Stimulated activated CD8-positive, alpha-beta memory T cell treated with anti-CD3 and anti-CD28 coated beads, Interleukin-4, amount 100 ng/mL, for 1 hour (primary cell): Measurements from ENCODE around the gene ZNF560.

Source experiments
- DNase-seq, 2 donors: peaks; one replicate each; pipeline ENCODE4 v3.0.0-alpha.2; 2020; ENCODE audit warnings: low read depth in 2 of 2, low spot score in 1 of 2

ZNF560 gene

GRCh38 chr19:9436358-9436757, 62.1 kb downstream of the ZNF560 start:
- DNase-seq: no peak

DNA sequence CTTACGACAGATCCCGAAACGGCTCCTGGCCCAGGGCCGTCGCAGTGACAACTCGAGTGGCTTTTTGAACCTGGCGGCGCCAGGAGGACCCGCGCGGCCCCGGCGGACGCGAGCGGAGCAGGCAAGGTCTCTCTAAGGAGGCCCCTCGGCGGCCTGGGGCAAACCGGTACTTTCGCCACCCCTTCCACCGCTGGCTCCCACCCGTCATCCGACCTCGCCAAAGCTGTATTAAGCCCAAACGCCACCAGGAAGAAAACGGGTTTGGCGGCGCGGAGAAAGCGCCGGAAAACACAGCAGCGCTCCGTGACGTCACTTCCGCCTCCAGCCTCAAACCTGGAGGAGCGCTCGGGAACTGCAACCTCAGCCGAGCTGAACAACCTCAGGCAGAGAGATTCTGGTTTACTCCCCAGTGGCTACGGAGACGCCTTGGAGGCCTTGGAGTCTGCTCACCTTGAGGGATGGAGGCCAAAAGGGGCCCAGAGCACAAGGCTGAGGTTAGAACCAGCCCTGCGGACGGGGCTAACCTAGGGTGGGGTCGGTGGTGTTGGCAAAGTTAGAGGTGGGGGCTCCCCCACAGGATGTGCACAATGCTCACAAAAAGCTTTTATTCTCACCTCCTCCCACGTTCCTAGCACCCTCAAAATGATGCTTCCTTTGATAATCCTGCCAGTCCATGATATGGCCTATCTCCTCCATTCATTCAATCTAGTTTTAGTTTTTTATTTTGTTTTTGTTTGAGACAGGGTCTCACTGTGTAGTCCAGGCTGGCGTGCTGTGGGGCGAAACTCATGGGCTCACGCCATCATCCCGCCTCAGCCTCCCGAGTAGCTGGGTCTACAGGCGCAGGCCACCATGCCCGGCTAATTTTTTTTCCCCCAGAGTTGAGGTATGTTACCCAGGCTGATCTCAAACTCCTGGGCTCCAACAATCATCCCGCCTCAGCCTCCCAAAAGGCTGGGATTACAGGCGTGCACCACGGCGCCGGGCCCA, 62.8 kb downstream of the ZNF560 start, which contains the start of gene ZNF266:
TSS of gene ZNF266 (minus strand) at position 295 of the 990 bp plus-strand sequence. CDS start 15,484 bp downstream, outside the sequence.
- peak; percentile 83 to 85 for DNase-seq

DNA sequence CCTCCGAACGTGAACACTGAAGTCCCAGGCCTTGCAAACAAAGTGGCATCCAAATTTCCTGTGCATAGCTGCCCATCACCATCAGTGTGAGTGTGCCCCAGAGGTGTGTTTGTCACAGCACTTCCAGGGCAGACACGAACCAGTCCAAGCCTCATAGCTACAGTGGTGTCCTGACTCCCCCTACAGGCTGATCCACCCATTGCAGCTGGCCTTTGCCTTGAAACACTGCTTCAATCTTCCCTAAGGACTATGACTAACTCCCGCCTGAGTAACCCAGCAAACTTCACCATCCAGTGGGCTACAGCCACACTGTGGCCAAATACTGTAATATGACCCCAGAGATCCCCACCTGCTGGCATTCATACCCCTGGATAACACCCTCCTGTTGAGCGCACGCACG, 66.9 kb downstream of the ZNF560 start:
- peak in 1 of 2 donors; percentile 35 for DNase-seq

DNA sequence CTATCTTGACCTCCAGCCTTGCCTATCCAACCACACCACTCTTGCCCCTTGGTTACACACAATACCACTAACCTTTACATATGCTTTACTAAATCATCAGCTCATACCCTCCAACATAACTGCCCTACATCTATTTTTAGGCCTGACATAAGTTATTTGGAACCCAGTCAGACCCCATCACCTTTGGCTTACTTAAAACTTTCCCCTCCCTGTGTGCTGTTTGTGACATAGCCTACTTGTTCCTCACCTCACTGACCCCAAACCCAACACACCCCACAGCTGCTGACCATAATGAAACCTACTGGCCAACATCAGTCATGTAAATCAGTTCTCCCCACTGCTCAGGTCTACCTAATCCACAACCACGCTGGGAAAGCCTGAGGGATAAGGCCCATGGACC, 68.0 kb downstream of the ZNF560 start:
- no peak for DNase-seq

DNA sequence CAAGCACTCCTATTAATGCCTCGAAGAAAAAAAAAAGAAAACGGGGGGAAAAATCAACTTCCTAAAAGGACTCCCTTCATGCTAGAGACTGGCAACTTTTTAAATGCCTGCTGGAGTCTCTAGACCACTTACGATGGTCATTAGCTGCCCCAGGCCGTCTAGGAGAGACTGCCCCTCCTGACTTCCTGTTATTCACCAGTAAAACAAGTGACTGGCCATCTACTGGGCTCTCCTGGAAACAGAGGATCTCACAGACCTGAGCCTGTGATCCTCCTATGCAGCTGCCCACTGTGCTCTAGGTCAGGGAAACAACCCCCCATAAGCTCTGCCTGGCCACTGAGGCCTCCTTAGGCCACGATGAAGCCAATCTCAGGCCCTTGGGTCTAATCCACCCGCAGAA, 70.5 kb downstream of the ZNF560 start:
- no peak for DNase-seq
